HG03196 (cell line): Measurements from ENCODE around the gene PLIN5.

ENCODE experiments used
- ATAC-seq: cut with Tn5 transposase; IDR thresholded peaks from one replicate; pipeline ENCODE4 v1.9.1; 2021; ENCODE audit not compliant: unreplicated experiment

Gene PLIN5

DNA sequence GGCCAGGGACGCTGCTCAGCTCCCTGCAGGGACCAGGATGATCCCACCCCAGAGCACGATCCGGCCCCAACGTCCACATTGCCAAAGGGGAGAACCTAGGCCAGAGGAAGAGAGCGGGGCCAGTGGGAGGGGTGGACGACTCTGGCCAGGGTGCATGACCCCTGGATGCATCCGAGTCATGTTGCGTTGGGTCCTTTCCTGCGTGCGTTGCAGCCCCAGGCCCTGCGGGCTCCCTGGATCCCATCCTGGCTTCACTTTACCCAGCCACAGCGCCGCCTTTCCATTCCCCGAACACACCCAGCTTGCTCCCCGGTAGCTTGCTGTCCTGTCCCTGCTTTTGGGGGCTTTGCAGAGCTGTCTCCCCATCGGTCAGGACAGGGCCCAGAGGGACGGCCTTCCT lies 27.2 kb downstream of the PLIN5 start:
- no peak for ATAC-seq

DNA sequence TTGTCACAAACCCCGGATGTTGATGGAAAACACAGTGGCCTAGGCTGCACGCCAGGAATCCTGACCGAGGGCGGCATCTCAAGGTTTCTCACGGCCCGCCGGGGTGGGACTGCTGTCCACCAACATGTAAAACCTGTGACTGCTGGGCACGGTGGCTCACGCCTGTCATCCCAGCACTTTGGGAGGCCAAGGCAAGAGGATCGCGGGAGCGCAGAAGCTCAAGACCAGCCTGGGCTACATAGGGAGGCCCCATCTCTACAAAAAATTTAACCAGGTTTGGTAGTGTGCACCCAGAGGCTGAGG lies 27.9 kb downstream of the PLIN5 start:
- ATAC-seq = no peak

GRCh38 chr19:4506449-4507149 lies 28.4 kb downstream of the PLIN5 start:
- ATAC-seq = no peak

DNA sequence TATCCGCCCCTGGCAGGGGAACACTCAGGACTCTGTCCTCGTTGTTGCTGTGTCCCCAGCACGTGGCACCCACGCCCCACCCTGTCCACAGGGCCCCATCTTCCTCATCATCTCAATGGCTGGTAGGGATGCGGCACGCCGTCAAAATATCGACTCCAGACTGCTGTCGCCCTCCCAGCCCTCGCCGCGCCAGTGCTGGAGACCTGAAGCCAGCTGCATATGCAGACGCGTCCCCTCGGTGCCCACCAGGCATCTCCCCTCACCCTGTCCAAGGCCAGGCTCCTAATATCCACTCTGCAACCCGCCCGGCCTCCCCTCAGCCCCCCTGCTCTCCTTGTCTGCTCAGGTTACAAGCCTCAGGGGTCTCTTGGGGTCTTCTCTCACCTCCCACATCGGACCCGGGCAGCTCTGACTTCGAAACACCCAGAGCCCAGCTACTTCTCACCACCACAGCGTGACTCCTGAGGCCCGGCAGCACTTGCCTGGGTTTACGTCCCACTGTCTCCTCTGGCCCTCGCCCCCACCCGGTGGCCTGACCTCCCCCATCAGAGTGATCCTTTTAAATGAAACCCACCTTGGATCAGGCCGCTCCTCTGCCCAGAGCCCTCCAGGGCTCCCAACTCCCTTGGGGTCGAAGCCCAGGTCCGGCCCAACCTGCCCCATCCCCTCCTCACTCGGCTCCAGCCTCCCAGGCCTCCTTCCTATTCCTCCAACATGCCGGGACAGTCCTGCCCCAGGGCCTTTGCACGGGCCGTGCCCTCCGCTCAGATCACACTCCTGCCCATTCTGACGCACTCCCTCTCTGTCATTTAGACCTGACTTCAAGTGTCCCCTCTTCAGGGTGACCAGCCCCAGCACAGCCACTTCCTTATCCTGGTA lies 29.2 kb downstream of the PLIN5 start:
- ATAC-seq = no peak

DNA sequence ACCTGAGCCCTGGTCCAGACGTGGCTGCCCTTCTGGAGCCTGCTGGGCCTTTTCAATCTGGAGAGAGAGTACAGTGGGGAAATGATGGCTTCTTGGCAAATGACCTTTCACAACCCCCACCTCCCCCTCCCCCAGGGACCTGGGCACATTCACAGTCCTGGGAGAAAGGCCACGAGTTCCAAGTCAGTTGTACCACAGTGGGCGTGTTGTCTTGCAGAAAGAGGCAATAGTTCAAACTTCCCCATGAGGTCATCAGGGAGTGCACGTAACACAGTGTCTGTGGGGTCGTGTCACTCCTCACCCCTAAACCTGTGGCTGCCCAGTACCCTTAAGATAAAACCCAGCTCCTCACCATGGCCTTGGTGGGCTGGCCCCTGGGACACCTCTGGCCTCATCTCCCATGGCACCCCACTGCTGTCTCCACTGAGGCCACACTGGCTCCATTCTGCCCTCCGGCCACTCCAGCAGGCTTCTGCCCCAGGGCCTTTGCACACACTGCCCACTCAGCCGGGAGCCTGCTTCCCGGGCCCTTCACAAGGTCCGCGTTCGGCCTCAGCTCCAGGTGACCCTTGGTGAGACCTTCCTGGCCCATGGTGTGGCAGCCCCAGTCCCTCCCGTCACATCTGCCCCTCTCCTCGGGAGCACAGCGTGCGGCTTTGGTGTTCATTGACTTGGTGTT lies 30.0 kb downstream of the PLIN5 start:
- ATAC-seq = no peak

GRCh38 chr19:4504297-4504701 lies 30.7 kb downstream of the PLIN5 start:
- no peak for ATAC-seq

DNA sequence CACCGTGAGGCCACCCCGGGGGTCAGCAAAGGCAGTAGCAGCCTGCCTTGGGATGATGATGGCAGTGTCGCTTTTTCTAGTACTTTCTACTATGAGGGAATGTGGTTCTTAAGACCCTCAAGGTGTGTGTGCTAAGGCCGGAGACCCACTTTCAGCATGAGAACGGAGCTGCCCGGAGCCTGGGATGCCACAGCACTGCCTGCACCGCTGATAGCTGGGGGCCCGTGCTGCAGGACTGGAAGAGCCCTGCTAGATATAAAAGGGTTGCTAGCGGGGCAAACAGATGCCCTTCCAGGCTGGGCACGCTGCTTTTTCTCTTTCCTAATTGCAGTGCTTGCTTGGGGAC lies 31.2 kb downstream of the PLIN5 start:
- no peak for ATAC-seq

- ATAC-seq = no peak
Measured at GRCh38 chr19:4503132-4503824, 31.7 kb downstream of the PLIN5 start.

DNA sequence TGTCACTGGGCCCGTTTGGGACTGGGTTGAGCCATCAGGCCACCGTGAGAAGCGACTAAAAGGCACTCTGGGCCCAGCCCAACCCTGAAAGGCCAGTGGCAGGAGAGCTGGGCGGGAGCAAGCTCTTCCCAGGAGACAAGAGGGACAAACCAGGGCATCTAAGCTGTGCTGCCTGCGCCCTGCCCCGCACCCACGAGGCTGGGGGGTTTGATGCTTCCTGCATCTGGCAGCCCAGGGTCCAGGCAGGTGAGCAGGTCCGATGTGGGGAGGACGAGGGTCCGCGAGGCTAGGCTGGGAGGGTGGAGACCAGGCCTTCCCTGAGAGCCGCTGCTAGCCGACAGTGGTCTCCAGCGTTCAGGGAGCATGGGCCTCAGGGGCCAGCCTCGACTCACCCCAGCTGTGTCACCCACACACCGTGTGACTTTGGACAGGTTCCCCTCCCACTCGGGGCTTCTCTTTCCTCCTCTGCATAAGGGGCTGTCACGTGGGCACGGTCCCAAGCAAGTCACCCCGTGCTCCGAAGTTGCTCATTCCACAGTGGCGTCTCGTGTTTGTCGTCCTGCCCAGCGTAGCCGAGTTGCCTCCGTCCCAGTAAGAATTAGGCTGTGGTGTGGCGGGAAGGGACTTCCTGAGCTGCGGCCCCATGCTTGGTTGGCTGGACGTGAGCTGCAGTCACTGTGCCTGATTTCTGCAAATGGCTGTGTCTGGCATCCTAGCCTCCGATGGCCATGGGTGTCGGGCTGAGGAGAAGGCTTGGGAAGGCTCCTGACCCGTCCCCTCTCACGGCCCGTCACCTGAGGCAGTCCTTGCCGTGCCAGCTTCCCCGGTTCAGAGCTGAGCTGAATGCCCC lies 32.5 kb downstream of the PLIN5 start:
- ATAC-seq = no peak

GRCh38 chr19:4501691-4502090 lies 33.3 kb downstream of the PLIN5 start:
- no peak for ATAC-seq

- no peak for ATAC-seq
Measured at GRCh38 chr19:4500841-4501591, 34.0 kb downstream of the PLIN5 start.

- ATAC-seq = no peak
Measured at GRCh38 chr19:4499855-4500254, 35.2 kb downstream of the PLIN5 start.

DNA sequence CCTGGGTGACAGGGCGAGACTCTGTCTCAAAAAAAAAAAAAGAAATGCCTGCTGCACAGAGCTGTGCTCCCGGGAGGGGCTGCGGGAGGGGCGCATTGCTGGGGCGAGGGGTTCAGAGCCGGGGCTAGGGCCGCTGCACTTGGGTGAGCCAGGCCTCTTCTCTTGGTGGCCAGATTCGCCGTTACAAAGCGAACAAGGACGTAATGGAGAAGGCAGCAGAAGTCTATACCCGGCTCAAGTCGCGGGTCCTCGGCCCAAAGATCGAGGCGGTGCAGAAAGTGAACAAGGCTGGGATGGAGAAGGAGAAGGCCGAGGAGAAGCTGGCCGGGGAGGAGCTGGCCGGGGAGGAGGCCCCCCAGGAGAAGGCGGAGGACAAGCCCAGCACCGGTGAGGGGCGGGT lies 35.7 kb downstream of the PLIN5 start:
- no peak for ATAC-seq

- ATAC-seq = no peak
Measured at GRCh38 chr19:4498694-4499093, 36.3 kb downstream of the PLIN5 start.

DNA sequence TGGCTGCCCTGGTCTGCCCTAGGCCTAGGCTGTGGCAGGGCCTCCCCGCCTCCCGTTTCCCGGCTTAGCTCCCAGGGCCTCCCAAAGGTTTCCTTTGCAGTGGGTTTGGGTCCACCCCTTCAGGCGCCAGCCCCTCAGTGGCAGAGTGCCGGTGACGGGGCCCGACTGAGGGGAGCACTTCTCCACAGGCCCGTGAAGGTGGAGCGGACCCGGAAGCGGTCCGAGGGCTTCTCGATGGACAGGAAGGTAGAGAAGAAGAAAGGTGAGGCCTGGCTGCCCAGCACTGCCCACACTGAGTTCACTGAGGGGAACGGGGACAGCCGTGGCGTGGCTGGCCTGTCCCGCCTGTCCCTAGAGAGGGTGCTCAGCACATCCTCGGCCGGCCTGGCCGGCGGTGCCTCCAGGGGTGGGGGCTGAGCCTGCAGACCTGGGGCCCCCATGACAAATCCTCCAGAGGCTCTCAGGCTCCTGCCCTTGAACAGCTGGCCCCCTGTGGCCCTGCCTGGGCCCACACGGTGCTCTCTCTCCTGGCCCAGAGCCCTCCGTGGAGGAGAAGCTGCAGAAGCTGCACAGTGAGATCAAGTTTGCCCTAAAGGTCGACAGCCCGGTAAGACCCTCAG lies 37.1 kb downstream of the PLIN5 start:
- ATAC-seq = no peak

- no peak for ATAC-seq
Measured at GRCh38 chr19:4496304-4496703, 38.7 kb downstream of the PLIN5 start.

GRCh38 chr19:4495471-4495870 lies 39.6 kb downstream of the PLIN5 start:
- no peak for ATAC-seq

DNA sequence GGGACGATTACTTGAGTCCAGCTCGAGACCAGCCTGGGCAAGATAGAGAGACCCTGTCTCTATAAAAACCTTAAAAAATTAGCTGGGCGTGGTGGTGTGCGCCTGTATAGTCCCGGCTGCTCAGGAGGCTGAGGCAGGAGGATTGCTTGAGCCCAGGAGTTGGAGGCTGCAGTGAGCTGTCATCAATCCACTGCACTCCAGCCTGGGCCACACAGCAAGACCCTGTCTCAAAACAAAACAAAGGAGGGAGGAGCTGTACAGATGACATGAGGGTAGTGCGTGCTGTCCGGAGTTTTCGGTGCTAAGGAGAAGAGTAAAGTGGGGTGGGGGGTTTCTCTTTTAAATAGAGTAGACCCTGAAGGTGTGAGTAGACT lies 40.3 kb downstream of the PLIN5 start:
- no peak for ATAC-seq

- no peak for ATAC-seq
Measured at GRCh38 chr19:4493929-4494690, 40.9 kb downstream of the PLIN5 start.
